Activated CD4-positive, alpha-beta memory T cell treated with anti-CD3 and anti-CD28 coated beads, Interleukin-2, amount 10 ng/mL, durations not matched to agents 7 days and 5 days (primary cell): ENCODE data around the gene CCPG1. TPM values are rescaled to one million over a fixed set of nuclear protein-coding genes. Genes with fewer than 3 reads are reported as not detected.
"Not testable (repeated sequence)": the region's sequence is repeated elsewhere in the genome, so short reads cannot be mapped to it uniquely, and the experiment has no call there.

Source experiments
- CTCF ChIA-PET: fragments of 350-600 bp; sonication (Branson Sonifier 250); formaldehyde crosslinking; loops from one replicate; lab custom pipeline; 2021; ENCODE audit warnings: antibody characterized with exemption, inconsistent platforms; lab: Charles Lee
- POLR2A ChIA-PET: fragments of 350-600 bp; sonication (Branson Sonifier 250); formaldehyde crosslinking; loops from one replicate; lab custom pipeline; 2021; ENCODE audit warnings: antibody characterized with exemption; lab: Charles Lee
- DNase-seq: peaks from one replicate; pipeline ENCODE4 v3.0.0-alpha.2; 2020
- H3K27ac Mint-ChIP-seq: one replicate; pipeline ENCODE4 v1.8.0; 2021; ENCODE audit warnings: mild to moderate bottlenecking, mixed read lengths
- H3K27me3 Mint-ChIP-seq: one replicate; pipeline ENCODE4 v1.8.0; 2021; ENCODE audit warnings: mixed read lengths
- H3K36me3 Mint-ChIP-seq: one replicate; pipeline ENCODE4 v1.8.0; 2021; ENCODE audit warnings: low read depth, mixed read lengths
- H3K4me1 Mint-ChIP-seq: one replicate; pipeline ENCODE4 v1.8.0; 2021; ENCODE audit warnings: mixed read lengths
- H3K4me3 Mint-ChIP-seq: one replicate; pipeline ENCODE4 v1.8.0; 2021; ENCODE audit warnings: mild to moderate bottlenecking, mixed read lengths
- H3K9me3 Mint-ChIP-seq: one replicate; pipeline ENCODE4 v1.8.0; 2021; ENCODE audit warnings: mixed read lengths
- total RNA-seq, 2 experiments: library from RNA; stranded (reverse); gene quantifications; one replicate each; pipeline ENCODE4 v1.2.3, GENCODE V29; 2021

Gene CCPG1
- total RNA-seq, 2 experiments from 2014 or later, result 33.3 to 33.4 TPM

DNA sequence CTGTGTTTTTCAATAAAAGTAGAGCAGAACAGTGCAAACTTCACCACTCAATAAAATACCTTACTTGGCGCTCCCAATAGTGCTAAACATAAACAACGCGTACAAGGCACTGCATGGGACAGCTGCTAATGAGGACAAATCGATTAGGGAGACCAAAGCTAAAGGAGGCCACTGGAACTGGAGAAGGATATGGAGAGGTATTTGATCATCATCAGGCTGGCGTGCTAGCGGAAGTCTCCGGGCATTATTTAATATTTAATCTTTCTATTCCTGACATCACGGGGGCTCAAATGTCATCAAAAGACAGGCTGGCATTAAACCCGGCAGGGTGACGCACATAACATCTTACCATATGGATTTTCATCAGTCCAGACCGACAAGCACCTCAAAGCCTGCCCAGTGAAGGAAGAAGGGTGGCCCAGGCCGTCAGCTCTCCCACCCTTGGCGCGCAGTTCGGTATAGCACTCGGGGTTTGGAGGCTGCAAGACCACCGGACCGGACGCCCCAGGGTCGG, 604 bp downstream of the CCPG1 start:
- Mint-ChIP-seq H3K27me3 (no peaks in the 10 kb centered on the region), H3K9me3 (no peaks in the 10 kb centered on the region)

DNA sequence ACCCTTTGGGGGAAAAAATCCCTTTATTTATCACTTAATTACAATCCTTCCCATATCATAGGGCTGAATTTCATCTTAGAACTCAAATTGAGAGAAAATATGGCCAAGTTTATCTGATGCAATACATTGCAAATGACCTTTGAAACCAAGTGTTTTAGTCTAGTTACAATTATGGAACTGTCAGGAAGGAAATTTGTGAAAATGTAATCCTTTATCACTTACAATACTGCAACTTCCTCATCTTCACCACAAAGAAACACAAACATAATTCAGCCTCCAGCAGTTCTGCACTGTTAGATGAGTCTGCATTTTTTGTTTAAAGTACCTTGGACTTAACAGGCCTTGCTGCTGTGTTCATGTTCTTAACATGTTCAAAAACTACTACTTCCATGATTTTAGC, 4.6 kb downstream of the CCPG1 start:
- H3K27me3 Mint-ChIP-seq, result no peaks in the 10 kb centered on the region
- peaks cover 43% of the 10 kb centered on the region for H3K4me1 Mint-ChIP-seq
- H3K9me3 Mint-ChIP-seq, result no peaks in the 10 kb centered on the region
- no peak for DNase-seq
- POLR2A ChIA-PET, result interaction anchor here (1.0 to 2.8 kb wide), 2 partner anchors 84 to 87 kb away, joined by 6 to 11 read pairs; partner anchors contain the start of genes PIGB and PIGBOS1
- CTCF ChIA-PET, result no interaction called here
- peak overlapping the region; percentile 45 for H3K27ac Mint-ChIP-seq
- peaks cover 10% of the 10 kb centered on the region for H3K36me3 Mint-ChIP-seq
- no peak overlapping the region for H3K4me3 Mint-ChIP-seq

More for the DNA sequence above, 604 bp downstream of the CCPG1 start:
- POLR2A ChIA-PET, result interaction anchor here (0.6 to 4.4 kb wide), 9 partner anchors 11 to 216 kb away, joined by 3 to 46 read pairs (median 4); partner anchors contain the start of genes PIGB, PIGBOS1 and RSL24D1
- Mint-ChIP-seq H3K36me3 (no peaks in the 10 kb centered on the region), H3K4me3 (peak overlapping the region; percentile 91), H3K27ac (peak overlapping the region; percentile 86), H3K4me1 (peaks cover 40% of the 10 kb centered on the region)
- no peak for DNase-seq
- CTCF ChIA-PET, result interaction anchor here (0.8 to 2.6 kb wide), 15 partner anchors 9 to 210 kb away, joined by 3 to 25 read pairs (median 6); partner anchors contain the start of genes PIGB, PIGBOS1 and RSL24D1

DNA sequence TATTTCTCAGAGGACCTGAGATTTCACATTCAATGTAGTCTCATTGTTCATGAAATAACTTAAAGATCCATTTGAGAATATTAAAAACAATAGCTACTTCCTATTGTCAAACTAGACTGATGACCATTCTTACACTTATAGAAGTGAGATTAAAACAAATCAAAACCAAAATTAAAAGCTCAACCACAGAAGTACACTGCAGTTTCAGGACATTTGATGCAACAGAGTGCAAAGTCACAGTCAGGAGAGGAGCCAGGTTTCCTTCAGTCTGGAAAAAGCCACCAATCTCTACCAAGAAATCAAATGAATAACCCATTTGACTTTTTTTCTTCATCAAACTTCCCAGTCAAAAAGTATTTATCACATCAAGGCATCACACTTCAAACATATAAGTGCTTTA, 5.5 kb downstream of the CCPG1 start:
- H3K9me3 Mint-ChIP-seq, result no peaks in the 10 kb centered on the region
- H3K4me3 Mint-ChIP-seq, result no peak overlapping the region
- POLR2A ChIA-PET, result interaction anchor here (1.5 kb wide), 1 partner anchor 83 kb away, joined by 5 read pairs; the partner anchor contains the start of genes PIGB and PIGBOS1
- H3K36me3 Mint-ChIP-seq, result peaks cover 13% of the 10 kb centered on the region
- CTCF ChIA-PET, result interaction anchor here (1.9 kb wide), 1 partner anchor 36 kb away, joined by 7 read pairs; no protein-coding TSS in a partner anchor
- H3K4me1 Mint-ChIP-seq, result peaks cover 41% of the 10 kb centered on the region
- DNase-seq, result no peak
- H3K27me3 Mint-ChIP-seq, result no peaks in the 10 kb centered on the region
- H3K27ac Mint-ChIP-seq, result peak overlapping the region; percentile 43

DNA sequence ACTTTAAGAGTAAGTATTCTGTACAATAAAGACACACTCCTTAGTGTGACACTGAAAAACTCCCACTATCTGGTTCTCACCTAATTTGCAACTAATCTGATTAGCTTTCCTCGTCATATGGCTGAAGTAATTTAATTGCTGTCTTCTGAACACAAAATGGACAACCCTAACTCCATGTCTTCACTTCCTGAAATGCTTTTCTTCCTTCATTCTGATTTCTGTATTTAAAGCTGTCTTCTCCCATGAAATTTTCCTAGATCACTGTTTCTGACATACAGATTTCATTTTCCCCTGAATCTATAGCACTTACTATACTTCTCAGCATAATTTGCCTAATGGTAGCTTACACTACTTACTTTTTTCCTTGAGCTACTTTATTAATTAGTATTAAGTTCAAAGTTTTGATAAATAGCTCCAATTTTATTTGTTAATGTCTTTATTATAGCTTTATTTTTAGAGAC, 6.3 kb downstream of the CCPG1 start:
- ChIA-PET CTCF (interaction anchor here (1.9 kb wide), 1 partner anchor 37 kb away, joined by 7 read pairs; no protein-coding TSS in a partner anchor), POLR2A (interaction anchor here (1.5 kb wide), 1 partner anchor 82 kb away, joined by 5 read pairs; the partner anchor contains the start of genes PIGB and PIGBOS1)
- no peak for DNase-seq
- H3K36me3 Mint-ChIP-seq, result peaks cover 18% of the 10 kb centered on the region
- H3K27me3 Mint-ChIP-seq, result no peaks in the 10 kb centered on the region
- H3K27ac Mint-ChIP-seq, result no peak overlapping the region
- H3K4me3 Mint-ChIP-seq, result no peak overlapping the region
- peaks cover 4% of the 10 kb centered on the region for H3K9me3 Mint-ChIP-seq
- H3K4me1 Mint-ChIP-seq, result peaks cover 37% of the 10 kb centered on the region

DNA sequence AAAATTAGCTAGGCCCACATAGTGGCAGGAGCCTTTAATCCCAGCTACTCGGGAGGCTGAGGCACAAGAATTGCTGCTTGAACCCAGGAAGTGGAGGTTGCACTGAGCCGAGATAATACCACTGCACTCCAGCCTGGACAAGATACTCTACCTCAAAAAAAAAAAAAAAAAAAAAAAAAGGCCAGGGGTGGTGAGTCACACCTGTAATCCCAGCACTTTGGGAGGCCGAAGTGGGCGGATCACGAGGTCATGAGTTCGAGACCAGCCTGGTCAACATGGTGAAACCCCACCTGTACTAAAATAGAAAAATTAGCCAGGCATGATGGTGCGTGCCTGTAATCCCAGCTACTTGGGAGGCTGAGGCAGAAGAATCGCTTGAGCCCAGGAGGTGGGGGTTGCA, 8.1 kb downstream of the CCPG1 start:
- DNase-seq, H3K27me3 Mint-ChIP-seq, H3K27ac Mint-ChIP-seq, H3K4me3 Mint-ChIP-seq, H3K9me3 Mint-ChIP-seq: not testable (repeated sequence)
- Mint-ChIP-seq H3K4me1 (peaks cover 29% of the 10 kb centered on the region), H3K36me3 (peaks cover 30% of the 10 kb centered on the region)
- CTCF ChIA-PET, result interaction anchor here (0.6 to 2.8 kb wide), 2 partner anchors 8 to 368 kb away, joined by 5 to 9 read pairs; partner anchors contain the start of genes CCPG1 and PIERCE2
- POLR2A ChIA-PET, result interaction anchor here (1.2 kb wide), 1 partner anchor 9 kb away, joined by 3 read pairs; the partner anchor contains the start of gene PIERCE2

DNA sequence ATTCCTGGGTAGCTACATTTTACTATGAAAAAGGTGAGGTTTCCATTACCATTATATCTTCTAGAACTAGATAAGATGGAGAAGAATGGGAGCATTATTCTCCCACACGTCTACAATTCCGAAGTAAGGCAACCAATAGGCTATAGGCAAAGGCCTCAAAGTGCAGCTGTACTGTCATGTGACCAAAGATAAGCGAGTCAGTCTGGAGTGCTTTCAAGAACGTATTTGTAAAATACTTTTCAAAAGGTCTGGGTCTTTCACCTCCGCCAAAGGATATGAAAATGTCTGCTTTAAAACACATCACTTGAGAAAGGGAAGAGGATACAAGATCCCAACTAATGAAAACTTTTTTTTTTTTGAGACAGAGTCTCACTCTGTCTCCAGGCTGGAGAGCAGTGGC, 9.9 kb downstream of the CCPG1 start:
- Mint-ChIP-seq H3K27me3 (no peaks in the 10 kb centered on the region), H3K9me3 (peaks cover 10% of the 10 kb centered on the region), H3K4me3 (no peak overlapping the region), H3K36me3 (peaks cover 36% of the 10 kb centered on the region), H3K4me1 (peaks cover 15% of the 10 kb centered on the region), H3K27ac (no peak overlapping the region)
- ChIA-PET CTCF (interaction anchor here (2.8 kb wide), 1 partner anchor 10 kb away, joined by 9 read pairs; the partner anchor contains the start of genes CCPG1 and PIERCE2), POLR2A (interaction anchor here (2.9 kb wide), 1 partner anchor 10 kb away, joined by 16 read pairs; the partner anchor contains the start of genes CCPG1 and PIERCE2)
- no peak for DNase-seq

DNA sequence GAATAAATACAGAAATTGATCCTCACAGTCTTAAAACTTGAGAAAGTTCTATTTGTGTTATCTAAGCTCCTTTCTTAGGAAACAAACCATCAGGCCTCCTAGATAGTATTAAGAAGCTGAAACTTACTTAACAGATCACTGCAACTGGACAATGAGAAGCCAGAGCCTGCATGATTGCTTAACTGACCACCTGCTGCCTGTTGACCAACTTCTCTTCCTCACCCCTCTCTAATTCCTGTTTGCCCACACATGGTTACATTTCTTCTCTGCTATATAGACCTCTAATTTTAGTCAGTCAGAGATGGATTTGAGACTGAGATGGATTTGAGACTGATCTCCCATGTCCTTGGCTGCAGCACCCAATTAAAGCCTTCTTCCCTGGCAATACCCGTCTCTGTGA, 13.5 kb downstream of the CCPG1 start:
- Mint-ChIP-seq H3K27me3 (no peaks in the 10 kb centered on the region), H3K27ac (no peak overlapping the region), H3K4me1 (no peaks in the 10 kb centered on the region), H3K9me3 (peaks cover 10% of the 10 kb centered on the region), H3K4me3 (no peak overlapping the region), H3K36me3 (peaks cover 29% of the 10 kb centered on the region)
- DNase-seq, result no peak
- ChIA-PET CTCF (interaction anchor here (0.9 to 1.1 kb wide), 2 partner anchors 14 to 32 kb away, joined by 3 read pairs; partner anchors contain the start of genes CCPG1 and PIERCE2), POLR2A (no interaction called here)

DNA sequence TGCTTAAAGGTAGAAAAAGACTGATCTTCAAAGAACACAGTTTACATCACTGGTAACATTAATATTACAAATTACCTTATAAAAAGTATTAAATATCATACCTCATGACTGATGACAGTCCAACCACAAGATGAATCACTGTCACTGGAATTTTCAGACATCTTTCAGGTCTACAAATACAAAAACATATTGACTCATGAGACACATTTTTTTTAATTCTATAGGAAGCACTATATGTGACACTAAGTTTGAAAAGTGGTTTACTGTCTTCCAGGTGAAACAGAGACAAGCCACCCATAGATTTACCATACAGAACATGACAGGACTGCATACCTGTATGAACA, 18.9 kb downstream of the CCPG1 start:
- Mint-ChIP-seq H3K27me3 (no peaks in the 10 kb centered on the region), H3K9me3 (no peaks in the 10 kb centered on the region), H3K4me1 (peaks cover 6% of the 10 kb centered on the region), H3K4me3 (no peak overlapping the region), H3K27ac (no peak overlapping the region), H3K36me3 (peaks cover 14% of the 10 kb centered on the region)
- no peak for DNase-seq
- CTCF ChIA-PET, result no interaction called here
- POLR2A ChIA-PET, result no interaction called here

DNA sequence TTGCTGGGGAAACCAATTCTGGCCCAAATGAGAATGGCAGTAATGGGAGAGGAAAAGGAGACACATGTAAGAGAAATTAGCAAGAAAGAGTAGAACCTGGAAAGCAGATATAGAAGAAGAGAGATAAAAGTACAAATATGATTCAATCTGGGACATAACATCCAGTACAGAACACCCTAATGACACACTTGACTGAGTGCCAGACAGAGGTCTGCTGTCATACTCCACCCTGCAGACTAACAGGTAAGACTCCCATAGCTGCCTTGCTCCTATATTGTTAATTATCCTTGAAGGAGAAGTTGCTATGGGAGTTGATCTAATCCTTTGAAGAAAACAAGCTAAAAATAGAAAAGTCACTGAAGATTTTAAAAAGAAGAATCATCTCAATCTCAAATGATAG, 21.1 kb downstream of the CCPG1 start:
- Mint-ChIP-seq H3K36me3 (peaks cover 25% of the 10 kb centered on the region), H3K9me3 (no peaks in the 10 kb centered on the region), H3K27ac (no peak overlapping the region), H3K27me3 (no peaks in the 10 kb centered on the region), H3K4me1 (peaks cover 6% of the 10 kb centered on the region), H3K4me3 (no peak overlapping the region)
- ChIA-PET POLR2A (no interaction called here), CTCF (no interaction called here)
- no peak for DNase-seq

DNA sequence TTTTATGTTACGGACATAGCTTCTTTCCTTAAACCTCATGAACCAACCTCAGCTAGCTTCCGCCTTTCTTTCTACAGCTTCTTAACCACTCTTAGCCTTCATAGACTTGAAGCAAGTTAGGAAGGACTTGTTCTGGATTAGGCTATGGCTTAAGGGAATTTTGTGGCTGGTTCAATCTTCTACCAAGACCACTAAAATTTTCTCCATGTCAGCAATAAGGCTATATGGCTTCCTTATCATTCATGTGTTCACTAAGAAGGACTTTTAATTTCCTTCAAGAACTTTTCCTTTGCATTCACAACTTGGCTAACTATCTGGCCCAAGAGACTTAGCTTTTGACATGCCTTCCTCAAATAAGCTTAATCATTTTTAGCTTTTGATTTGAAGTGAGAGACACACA, 24.5 kb downstream of the CCPG1 start:
- no peaks in the 10 kb centered on the region for H3K27me3 Mint-ChIP-seq
- no peak overlapping the region for H3K4me3 Mint-ChIP-seq
- H3K4me1 Mint-ChIP-seq, result peaks cover 2% of the 10 kb centered on the region
- no peaks in the 10 kb centered on the region for H3K9me3 Mint-ChIP-seq
- no peak overlapping the region for H3K27ac Mint-ChIP-seq
- peaks cover 25% of the 10 kb centered on the region for H3K36me3 Mint-ChIP-seq
- CTCF ChIA-PET, result interaction anchor here (1.0 to 1.7 kb wide), 2 partner anchors 24 to 52 kb away, joined by 4 to 10 read pairs; partner anchors contain the start of genes CCPG1 and PIERCE2
- DNase-seq, result no peak
- POLR2A ChIA-PET, result no interaction called here

DNA sequence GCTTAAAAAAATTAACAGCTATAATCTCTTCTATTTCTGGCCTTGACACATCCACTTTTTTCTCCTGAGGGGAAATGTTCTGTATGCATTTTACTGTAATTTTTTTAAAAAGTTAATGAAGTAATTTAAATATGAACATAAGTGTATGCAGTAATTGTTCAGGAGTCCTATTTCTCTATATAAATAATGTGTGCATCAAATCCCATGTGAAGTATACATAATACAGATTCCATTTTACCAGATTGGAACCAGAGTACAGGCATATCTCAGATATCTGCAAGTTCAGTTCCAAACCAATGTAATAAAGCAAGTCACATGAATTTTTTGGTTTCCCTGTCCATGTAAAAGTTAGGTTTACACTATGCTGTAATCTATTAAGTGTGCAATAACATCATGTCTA, 26.6 kb downstream of the CCPG1 start:
- no peaks in the 10 kb centered on the region for H3K9me3 Mint-ChIP-seq
- H3K4me3 Mint-ChIP-seq, result no peak overlapping the region
- H3K36me3 Mint-ChIP-seq, result peaks cover 18% of the 10 kb centered on the region
- no peak for DNase-seq
- POLR2A ChIA-PET, result no interaction called here
- H3K4me1 Mint-ChIP-seq, result no peaks in the 10 kb centered on the region
- CTCF ChIA-PET, result no interaction called here
- H3K27me3 Mint-ChIP-seq, result no peaks in the 10 kb centered on the region
- H3K27ac Mint-ChIP-seq, result no peak overlapping the region

DNA sequence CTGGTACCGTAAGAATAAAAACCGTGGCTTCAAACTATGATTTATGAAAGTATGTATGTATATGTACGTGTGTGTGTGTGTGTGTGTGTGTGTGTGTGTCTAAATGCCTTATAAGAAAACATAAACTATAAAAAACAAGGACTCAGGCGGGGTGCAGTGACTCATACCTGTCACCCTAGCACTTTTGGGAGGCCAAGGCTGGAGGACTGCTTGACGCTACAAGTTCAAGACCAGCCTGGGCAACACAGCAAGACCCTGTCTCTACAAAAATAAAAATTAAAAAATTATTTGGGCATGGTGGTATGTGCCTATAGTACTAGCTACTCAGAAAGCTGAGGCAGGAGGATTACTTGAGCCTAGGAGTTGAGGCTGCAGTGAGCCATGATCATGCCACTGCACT, 29.1 kb downstream of the CCPG1 start:
- H3K36me3 Mint-ChIP-seq, result peaks cover 15% of the 10 kb centered on the region
- ChIA-PET POLR2A (no interaction called here), CTCF (interaction anchor here (0.6 kb wide), 1 partner anchor 209 kb away, joined by 3 read pairs; no protein-coding TSS in a partner anchor)
- H3K4me3 Mint-ChIP-seq, result no peak overlapping the region
- no peaks in the 10 kb centered on the region for H3K27me3 Mint-ChIP-seq
- no peak overlapping the region for H3K27ac Mint-ChIP-seq
- no peak for DNase-seq
- H3K4me1 Mint-ChIP-seq, result no peaks in the 10 kb centered on the region
- no peaks in the 10 kb centered on the region for H3K9me3 Mint-ChIP-seq
